GM23338 (cell line): ENCODE data around the gene DDX4. TPM values are rescaled to one million over a fixed set of nuclear protein-coding genes. Genes with fewer than 3 reads are reported as not detected.
"Not testable (repeated sequence)": the region's sequence is repeated elsewhere in the genome, so short reads cannot be mapped to it uniquely, and the experiment has no call there.

ENCODE experiments used
- ATAC-seq: fragments of 200-7000 bp; cut with Tn5 transposase; 3 replicates; pipeline ENCODE4 v1.9.1; 2020
- DNase-seq: peaks from one replicate; pipeline ENCODE4 v3.0.0-alpha.2; 2015; ENCODE audit warnings: low spot score
- H2AFZ ChIP-seq: fragments of 200-600 bp; sonication (generic); 2 replicates; pipeline ENCODE4 v1.8.0; 2016; ENCODE audit warnings: antibody characterized with exemption, mild to moderate bottlenecking, moderate library complexity
- H3F3A ChIP-seq: fragments of 200-600 bp; sonication (generic); replicated peaks from 2 replicates; pipeline ENCODE4 v1.8.0; 2017; ENCODE audit warnings: antibody characterized with exemption, mixed run types, low read depth
- H3K27ac ChIP-seq: fragments of 200-600 bp; sonication (generic); 2 replicates; pipeline ENCODE4 v1.6.1; 2016; ENCODE audit warnings: low read depth
- H3K27me3 ChIP-seq: fragments of 200-600 bp; sonication (generic); 2 replicates; pipeline ENCODE4 v1.8.0; 2016; ENCODE audit warnings: mild to moderate bottlenecking, mixed run types, moderate library complexity; ENCODE audit not compliant: insufficient read depth
- H3K36me3 ChIP-seq: fragments of 200-600 bp; sonication (generic); 2 replicates; pipeline ENCODE4 v1.8.0; 2016; ENCODE audit warnings: mild to moderate bottlenecking; ENCODE audit not compliant: insufficient read depth
- H3K4me1 ChIP-seq: fragments of 200-600 bp; sonication (generic); 2 replicates; pipeline ENCODE4 v1.8.0; 2016; ENCODE audit warnings: mild to moderate bottlenecking, moderate library complexity; ENCODE audit not compliant: insufficient read depth
- H3K4me2 ChIP-seq: fragments of 200-600 bp; sonication (generic); 2 replicates; pipeline ENCODE4 v1.7.1; 2017; ENCODE audit warnings: mixed run types
- H3K4me3 ChIP-seq: fragments of 200-600 bp; sonication (generic); 2 replicates; pipeline ENCODE4 v1.6.1; 2016; ENCODE audit warnings: mixed run types
- H3K79me2 ChIP-seq: fragments of 200-600 bp; sonication (generic); replicated peaks from 2 replicates; pipeline ENCODE4 v1.8.0; 2017; ENCODE audit warnings: mild to moderate bottlenecking; ENCODE audit not compliant: insufficient read depth
- H3K9me2 ChIP-seq: fragments of 200-600 bp; sonication (generic); 2 replicates; pipeline ENCODE4 v1.8.0; 2017; ENCODE audit not compliant: insufficient read depth
- H4K20me1 ChIP-seq: fragments of 200-600 bp; sonication (generic); replicated peaks from 2 replicates; pipeline ENCODE4 v1.8.0; 2017; ENCODE audit warnings: mild to moderate bottlenecking; ENCODE audit not compliant: insufficient read depth
- H3K27ac Mint-ChIP-seq: 2 replicates; pipeline ENCODE4 v1.8.0; 2020; ENCODE audit warnings: inconsistent platforms, mild to moderate bottlenecking, moderate library complexity, mixed read lengths
- H3K27me3 Mint-ChIP-seq: 3 replicates; pipeline ENCODE4 v1.8.0; 2022; ENCODE audit warnings: low read depth, mild to moderate bottlenecking, moderate library complexity, mixed read lengths, inconsistent platforms; ENCODE audit not compliant: insufficient read depth, poor library complexity
- H3K36me3 Mint-ChIP-seq: 3 replicates; pipeline ENCODE4 v1.8.0; 2021; ENCODE audit warnings: low read depth, mild to moderate bottlenecking, inconsistent platforms, moderate library complexity, mixed read lengths
- H3K4me1 Mint-ChIP-seq: 3 replicates; pipeline ENCODE4 v1.8.0; 2020; ENCODE audit warnings: mild to moderate bottlenecking, inconsistent platforms, mixed read lengths
- H3K4me3 Mint-ChIP-seq: 3 replicates; pipeline ENCODE4 v1.8.0; 2021; ENCODE audit warnings: moderate library complexity, mild to moderate bottlenecking, inconsistent platforms, mixed read lengths
- H3K9me3 Mint-ChIP-seq: 3 replicates; pipeline ENCODE4 v1.8.0; 2020; ENCODE audit warnings: moderate library complexity, mild to moderate bottlenecking, inconsistent platforms, mixed read lengths
- CREB1 ChIP-seq: fragments of 250-450 bp; sonication (Bioruptor Pico); IDR thresholded peaks from 2 replicates; pipeline ENCODE4 v1.5.0; 2020; ENCODE audit warnings: low read depth, mild to moderate bottlenecking, moderate library complexity
- EZH2 ChIP-seq: fragments of 200-600 bp; sonication (generic); IDR thresholded peaks from one replicate; pipeline ENCODE4 v1.8.0; 2017; ENCODE audit warnings: antibody characterized with exemption, mild to moderate bottlenecking, low read depth; ENCODE audit not compliant: unreplicated experiment
- STAT1 ChIP-seq: IDR thresholded peaks from one replicate; pipeline ENCODE4 v1.6.1; 2016; ENCODE audit warnings: antibody characterized with exemption; ENCODE audit not compliant: unreplicated experiment
- ZNF331 ChIP-seq: fragments of 250-450 bp; sonication (Bioruptor Pico); IDR thresholded peaks from 2 replicates; pipeline ENCODE4 v1.5.0; 2020; ENCODE audit warnings: low read depth, mild to moderate bottlenecking, moderate library complexity
- polyA plus RNA-seq: library from polyadenylated mRNA; unstranded; fragments of >200 nt; fragmentation: Nextera tagmentation; extraction: Ambion mirVana; gene quantifications from 2 replicates; pipeline ENCODE4 v1.2.1, GENCODE V29; 2016
- total RNA-seq: library from RNA; depleted of rRNA; stranded (reverse); fragments of >200 nt; shearing (Covaris generic); gene quantifications from 2 replicates; pipeline ENCODE4 v1.2.3, GENCODE V29; 2014
- TF ChIP-seq, protein P1 (sequence below): IDR thresholded peaks from one replicate; pipeline ENCODE4 v1.6.1; 2018; ENCODE audit warnings: antibody characterized with exemption; ENCODE audit not compliant: unreplicated experiment

Gene DDX4
- total and polyA plus RNA-seq, 2 experiments from 2014 or later: 0.83 TPM; not detected in 1

DNA sequence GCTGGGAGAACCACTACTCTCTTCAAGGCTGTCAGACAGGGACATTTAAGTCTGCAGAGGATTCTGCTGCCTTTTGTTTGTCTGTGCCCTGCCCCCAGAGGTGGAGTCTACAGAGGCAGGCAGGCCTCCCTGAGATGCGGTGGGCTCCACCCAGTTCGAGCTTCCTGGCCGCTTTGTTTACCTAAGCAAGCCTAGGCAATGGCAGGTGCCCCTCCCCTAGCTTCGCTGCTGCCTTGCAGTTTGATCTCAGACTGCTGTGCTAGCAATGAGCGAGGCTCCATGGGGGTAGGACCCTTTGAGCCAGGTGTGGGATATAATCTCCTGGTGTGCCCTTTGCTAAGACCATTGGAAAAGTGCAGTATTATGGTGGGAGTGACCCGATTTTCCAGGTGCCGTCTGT is 71.0 kb downstream of the DDX4 start:
- not testable (repeated sequence) for H3K4me1 ChIP-seq, H3K36me3 ChIP-seq, H3F3A ChIP-seq, H3K4me3 Mint-ChIP-seq, ATAC-seq, H3K79me2 ChIP-seq, H3K27me3 Mint-ChIP-seq, H3K4me3 ChIP-seq, H3K27me3 ChIP-seq, H3K27ac Mint-ChIP-seq, H2AFZ ChIP-seq, H3K27ac ChIP-seq, H3K4me2 ChIP-seq, DNase-seq, H3K9me2 ChIP-seq, H4K20me1 ChIP-seq, H3K4me1 Mint-ChIP-seq
- peaks cover 18% of the 10 kb centered on the region; the same call in 2 of the 3 replicates for H3K36me3 Mint-ChIP-seq
- peaks cover 48% of the 10 kb centered on the region for H3K9me3 Mint-ChIP-seq

DNA sequence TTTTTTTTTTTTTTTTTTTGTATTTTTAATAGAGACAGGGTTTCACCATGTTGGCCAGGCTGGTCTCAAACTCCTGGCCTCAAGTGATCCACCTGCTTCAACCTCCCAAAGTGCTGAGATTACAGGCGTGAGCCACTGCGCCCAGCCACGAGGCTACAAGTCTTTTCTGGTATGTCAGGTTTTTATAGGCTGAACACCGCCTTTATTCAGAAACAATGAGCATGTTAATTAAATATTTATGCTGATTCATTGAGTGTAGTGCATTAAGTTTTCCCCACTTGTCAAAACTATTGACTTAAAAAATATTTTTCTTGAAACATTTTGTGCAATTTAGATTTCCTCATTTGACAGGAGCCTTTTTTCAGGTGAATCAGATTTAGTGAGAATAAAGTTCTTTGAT is 78.1 kb downstream of the DDX4 start:
- not testable (repeated sequence) for H3K27me3 Mint-ChIP-seq, H3K4me2 ChIP-seq, H3K9me2 ChIP-seq, ATAC-seq, DNase-seq, H3K4me3 Mint-ChIP-seq, H3K27ac Mint-ChIP-seq, H3K79me2 ChIP-seq, H3K27ac ChIP-seq, H3K36me3 ChIP-seq, H3K4me3 ChIP-seq, H3K4me1 Mint-ChIP-seq, H3K27me3 ChIP-seq, H3K4me1 ChIP-seq, H3K36me3 Mint-ChIP-seq, H2AFZ ChIP-seq, H3F3A ChIP-seq, H3K9me3 Mint-ChIP-seq, H4K20me1 ChIP-seq

DNA sequence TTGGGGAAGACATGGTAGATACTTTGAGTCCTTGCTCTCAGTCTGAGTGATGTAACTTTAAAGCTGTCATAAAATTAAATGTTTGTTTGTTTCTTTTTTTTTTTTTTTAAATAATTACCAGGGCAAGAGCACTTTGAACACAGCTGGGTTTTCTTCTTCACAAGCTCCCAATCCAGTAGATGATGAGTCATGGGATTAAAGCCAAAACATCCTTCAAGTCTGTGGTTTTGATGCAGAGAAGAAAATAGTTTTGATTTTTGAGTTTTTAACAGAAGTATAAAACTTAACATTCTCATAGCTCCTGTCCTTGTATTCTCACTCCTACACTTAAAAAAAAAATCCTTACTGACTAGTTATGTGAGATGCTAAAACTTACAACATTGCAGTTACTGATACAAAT is 78.5 kb downstream of the DDX4 start:
- TF ChIP-seq CREB1 (CRISPR knock-in tag) (no peak), STAT1 (no peak), EZH2 (no peak), ZNF331 (no peak)
- TF ChIP-seq, protein P1, sequence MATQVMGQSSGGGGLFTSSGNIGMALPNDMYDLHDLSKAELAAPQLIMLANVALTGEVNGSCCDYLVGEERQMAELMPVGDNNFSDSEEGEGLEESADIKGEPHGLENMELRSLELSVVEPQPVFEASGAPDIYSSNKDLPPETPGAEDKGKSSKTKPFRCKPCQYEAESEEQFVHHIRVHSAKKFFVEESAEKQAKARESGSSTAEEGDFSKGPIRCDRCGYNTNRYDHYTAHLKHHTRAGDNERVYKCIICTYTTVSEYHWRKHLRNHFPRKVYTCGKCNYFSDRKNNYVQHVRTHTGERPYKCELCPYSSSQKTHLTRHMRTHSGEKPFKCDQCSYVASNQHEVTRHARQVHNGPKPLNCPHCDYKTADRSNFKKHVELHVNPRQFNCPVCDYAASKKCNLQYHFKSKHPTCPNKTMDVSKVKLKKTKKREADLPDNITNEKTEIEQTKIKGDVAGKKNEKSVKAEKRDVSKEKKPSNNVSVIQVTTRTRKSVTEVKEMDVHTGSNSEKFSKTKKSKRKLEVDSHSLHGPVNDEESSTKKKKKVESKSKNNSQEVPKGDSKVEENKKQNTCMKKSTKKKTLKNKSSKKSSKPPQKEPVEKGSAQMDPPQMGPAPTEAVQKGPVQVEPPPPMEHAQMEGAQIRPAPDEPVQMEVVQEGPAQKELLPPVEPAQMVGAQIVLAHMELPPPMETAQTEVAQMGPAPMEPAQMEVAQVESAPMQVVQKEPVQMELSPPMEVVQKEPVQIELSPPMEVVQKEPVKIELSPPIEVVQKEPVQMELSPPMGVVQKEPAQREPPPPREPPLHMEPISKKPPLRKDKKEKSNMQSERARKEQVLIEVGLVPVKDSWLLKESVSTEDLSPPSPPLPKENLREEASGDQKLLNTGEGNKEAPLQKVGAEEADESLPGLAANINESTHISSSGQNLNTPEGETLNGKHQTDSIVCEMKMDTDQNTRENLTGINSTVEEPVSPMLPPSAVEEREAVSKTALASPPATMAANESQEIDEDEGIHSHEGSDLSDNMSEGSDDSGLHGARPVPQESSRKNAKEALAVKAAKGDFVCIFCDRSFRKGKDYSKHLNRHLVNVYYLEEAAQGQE: no peak
- H3K79me2 ChIP-seq: no peaks in the 10 kb centered on the region
- H3K36me3 ChIP-seq: no peaks in the 10 kb centered on the region
- no peaks in the 10 kb centered on the region for H4K20me1 ChIP-seq
- Mint-ChIP-seq H3K4me3 (no peak overlapping the region), H3K27ac (no peak overlapping the region), H3K9me3 (no peaks in the 10 kb centered on the region), H3K36me3 (no peaks in the 10 kb centered on the region), H3K27me3 (peaks cover 2% of the 10 kb centered on the region), H3K4me1 (peaks cover 1% of the 10 kb centered on the region; the same call in 2 of the 3 replicates)
- H3F3A ChIP-seq: no peaks in the 10 kb centered on the region
- no peak overlapping the region for H3K4me2 ChIP-seq
- H2AFZ ChIP-seq: no peak overlapping the region
- no peak overlapping the region for H3K27ac ChIP-seq
- no peaks in the 10 kb centered on the region for H3K4me1 ChIP-seq
- no peak overlapping the region for H3K4me3 ChIP-seq
- no peaks in the 10 kb centered on the region for H3K9me2 ChIP-seq
- DNase-seq (no peak), ATAC-seq (no peak)
- H3K27me3 ChIP-seq: peaks cover 7% of the 10 kb centered on the region; the same call in 1 of the 2 replicates
